ENCODE results near the gene SLC25A22.

DNA sequence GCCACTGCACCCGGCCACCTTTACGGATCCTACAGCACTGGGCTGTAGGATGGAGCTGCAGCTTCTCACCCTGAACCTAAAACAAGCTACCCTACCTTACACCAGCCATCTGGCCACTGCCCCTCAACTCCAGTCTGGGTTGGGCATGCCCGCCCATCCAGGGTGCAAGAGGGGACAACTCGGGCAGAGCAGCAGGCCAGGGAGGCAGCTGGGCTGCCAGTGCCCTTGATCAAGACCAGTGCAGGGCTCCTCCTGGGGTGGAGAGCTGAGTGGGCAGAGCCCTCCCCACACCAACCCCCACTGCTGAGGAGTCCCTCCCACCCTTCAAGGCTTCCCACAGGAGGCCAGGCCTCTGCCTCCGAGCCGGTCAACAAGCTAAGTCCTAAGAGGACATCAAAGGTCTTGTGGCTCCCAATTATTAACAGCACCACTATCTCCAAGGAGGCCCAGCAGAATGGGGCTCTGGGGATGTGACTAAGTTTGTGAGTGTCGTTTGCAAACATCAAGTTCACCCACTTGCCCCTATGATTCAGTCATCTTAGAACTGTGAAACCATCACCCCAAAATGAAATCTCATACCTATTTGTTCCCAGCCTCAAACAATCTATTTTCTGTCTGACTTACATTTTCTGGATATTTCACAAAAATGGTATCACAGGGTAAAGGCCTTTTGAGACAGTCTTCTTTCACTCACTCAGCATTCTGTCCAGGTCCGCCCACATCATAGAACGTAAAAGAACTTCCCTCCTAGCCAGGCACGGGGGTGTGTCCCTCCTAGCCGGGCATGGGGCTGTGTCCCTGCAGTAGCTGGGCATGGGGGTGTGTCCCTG lies 31.8 kb downstream of the SLC25A22 start:
- no peak for TF ChIP-seq POLR2A (IDR thresholded peaks at IDR 0.05)
- TF ChIP-seq, protein P1, sequence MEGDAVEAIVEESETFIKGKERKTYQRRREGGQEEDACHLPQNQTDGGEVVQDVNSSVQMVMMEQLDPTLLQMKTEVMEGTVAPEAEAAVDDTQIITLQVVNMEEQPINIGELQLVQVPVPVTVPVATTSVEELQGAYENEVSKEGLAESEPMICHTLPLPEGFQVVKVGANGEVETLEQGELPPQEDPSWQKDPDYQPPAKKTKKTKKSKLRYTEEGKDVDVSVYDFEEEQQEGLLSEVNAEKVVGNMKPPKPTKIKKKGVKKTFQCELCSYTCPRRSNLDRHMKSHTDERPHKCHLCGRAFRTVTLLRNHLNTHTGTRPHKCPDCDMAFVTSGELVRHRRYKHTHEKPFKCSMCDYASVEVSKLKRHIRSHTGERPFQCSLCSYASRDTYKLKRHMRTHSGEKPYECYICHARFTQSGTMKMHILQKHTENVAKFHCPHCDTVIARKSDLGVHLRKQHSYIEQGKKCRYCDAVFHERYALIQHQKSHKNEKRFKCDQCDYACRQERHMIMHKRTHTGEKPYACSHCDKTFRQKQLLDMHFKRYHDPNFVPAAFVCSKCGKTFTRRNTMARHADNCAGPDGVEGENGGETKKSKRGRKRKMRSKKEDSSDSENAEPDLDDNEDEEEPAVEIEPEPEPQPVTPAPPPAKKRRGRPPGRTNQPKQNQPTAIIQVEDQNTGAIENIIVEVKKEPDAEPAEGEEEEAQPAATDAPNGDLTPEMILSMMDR (IDR thresholded peaks at IDR 0.05): no peak

Data from prostate gland (tissue), 2 donors.